PC-9 (cell line): ENCODE data around the gene TUSC2. TPM values are rescaled to one million over a fixed set of nuclear protein-coding genes. Genes with fewer than 3 reads are reported as not detected.

Source experiments
- BruUV-seq: library from RNA; stranded (reverse); fragments of 400-500 nt; replicated peaks from 2 replicates; lab custom pipeline; 2021; lab: Mats Ljungman, UMichigan
- CTCF ChIA-PET: fragments of 300-600 bp; sonication (Branson Sonifier 250); formaldehyde crosslinking; loops from one replicate; lab custom pipeline; 2022; ENCODE audit warnings: antibody characterized with exemption; lab: Charles Lee
- POLR2A ChIA-PET: fragments of 300-600 bp; sonication (Branson Sonifier 250); formaldehyde crosslinking; loops from one replicate; lab custom pipeline; 2022; ENCODE audit warnings: antibody characterized with exemption; ENCODE audit not compliant: unreplicated experiment; lab: Charles Lee
- DNase-seq, 2 experiments: peaks; one replicate each; pipeline versions ENCODE4 v3.0.0 to v3.0.0-alpha.2; 2015 to 2022; ENCODE audit warnings: mixed read lengths in 1 of 2
- H2AFZ ChIP-seq: fragments of 200-600 bp; sonication (generic); 2 replicates; pipeline ENCODE4 v1.8.1; 2017; ENCODE audit warnings: antibody characterized with exemption
- H3F3A ChIP-seq: fragments of 200-600 bp; sonication (generic); 2 replicates; pipeline ENCODE4 v1.8.1; 2017; ENCODE audit warnings: antibody characterized with exemption, mild to moderate bottlenecking, low read depth; ENCODE audit not compliant: insufficient read depth
- H3K27ac ChIP-seq: fragments of 200-600 bp; sonication (generic); 2 replicates; pipeline ENCODE4 v1.6.1; 2016; ENCODE audit warnings: mixed run types
- H3K27me3 ChIP-seq: fragments of 200-600 bp; sonication (generic); 2 replicates; pipeline ENCODE4 v1.6.1; 2016; ENCODE audit warnings: low read depth, mixed run types; ENCODE audit not compliant: insufficient read depth
- H3K36me3 ChIP-seq: fragments of 200-600 bp; sonication (generic); 2 replicates; pipeline ENCODE4 v1.6.1; 2016; ENCODE audit warnings: low read depth, mixed run types
- H3K4me1 ChIP-seq: fragments of 200-600 bp; sonication (generic); replicated peaks from 2 replicates; pipeline ENCODE4 v1.6.1; 2016; ENCODE audit warnings: mixed run types; ENCODE audit not compliant: insufficient read depth
- H3K4me2 ChIP-seq: fragments of 200-600 bp; sonication (generic); 2 replicates; pipeline ENCODE4 v1.6.1; 2017; ENCODE audit warnings: mixed run types
- H3K4me3 ChIP-seq: fragments of 200-600 bp; sonication (generic); 2 replicates; pipeline ENCODE4 v1.6.1; 2016; ENCODE audit warnings: mixed run types
- H3K79me2 ChIP-seq: fragments of 200-600 bp; sonication (generic); 2 replicates; pipeline ENCODE4 v1.6.1; 2017; ENCODE audit warnings: low read depth, mixed run types
- H3K9me2 ChIP-seq: fragments of 200-600 bp; sonication (generic); 2 replicates; pipeline ENCODE4 v1.8.1; 2017; ENCODE audit warnings: mild to moderate bottlenecking; ENCODE audit not compliant: insufficient read depth
- H3K9me3 ChIP-seq: fragments of 200-600 bp; sonication (generic); 2 replicates; pipeline ENCODE4 v1.8.1; 2016; ENCODE audit warnings: low read depth; ENCODE audit not compliant: insufficient read depth
- H4K20me1 ChIP-seq: fragments of 200-600 bp; sonication (generic); 2 replicates; pipeline ENCODE4 v1.8.1; 2017; ENCODE audit not compliant: insufficient read depth
- CTCF ChIP-seq: fragments of 200-600 bp; sonication (generic); conservative IDR thresholded peaks from 2 replicates; pipeline ENCODE4 v1.6.1; 2017; ENCODE audit warnings: mixed run types, antibody characterized with exemption, mild to moderate bottlenecking, moderate library complexity
- EZH2 ChIP-seq: fragments of 200-600 bp; sonication (generic); IDR thresholded peaks from 2 replicates; pipeline ENCODE4 v1.8.0; 2017; ENCODE audit warnings: antibody characterized with exemption, low read depth
- intact Hi-C: fragments of 100-400 bp; cut with micrococcal nuclease; formaldehyde crosslinking; loops from one replicate; pipeline ENCODE4 v1.10.0; 2022; ENCODE audit not compliant: unreplicated experiment
- total RNA-seq: library from RNA; stranded (reverse); gene quantifications from 2 replicates; pipeline ENCODE4 v1.2.3, GENCODE V29; 2021

TUSC2 gene
- total RNA-seq, 1 experiment from 2014 or later: 24.7 TPM

- no TSS peak for BruUV-seq
Measured at GRCh38 chr3:50276762-50277101, 51.3 kb downstream of the TUSC2 start.

GRCh38 chr3:50275996-50276761 is 51.8 kb downstream of the TUSC2 start:
- Histone ChIP-seq H3K9me3 (no peaks in the 10 kb centered on the region), H3K79me2 (peaks cover 4% of the 10 kb centered on the region), H4K20me1 (no peaks in the 10 kb centered on the region), H3K4me2 (no peak overlapping the region), H3K4me3 (no peak overlapping the region), H3F3A (peaks cover 11% of the 10 kb centered on the region; the same call in 1 of the 2 replicates), H3K36me3 (no peaks in the 10 kb centered on the region), H3K27me3 (no peaks in the 10 kb centered on the region), H3K4me1 (peaks cover 17% of the 10 kb centered on the region), H2AFZ (no peak overlapping the region), H3K27ac (no peak overlapping the region), H3K9me2 (no peaks in the 10 kb centered on the region)
- TF ChIP-seq CTCF: no peak
- intact Hi-C loops: no loop called here
- ChIA-PET CTCF (no interaction called here), POLR2A (interaction anchor here (0.8 kb wide), 1 partner anchor 48 kb away, joined by 5 read pairs; no protein-coding TSS in a partner anchor)
- no TSS peak for BruUV-seq
- DNase-seq: no peak

More at GRCh38 chr3:50276762-50277101, 51.3 kb downstream of the TUSC2 start:
- no peak overlapping the region for H3K4me2 ChIP-seq
- no peak overlapping the region for H3K4me3 ChIP-seq
- intact Hi-C loops: no loop called here
- H3K9me2 ChIP-seq: no peaks in the 10 kb centered on the region
- H3K79me2 ChIP-seq: no peaks in the 10 kb centered on the region
- no peak overlapping the region for H3K27ac ChIP-seq
- no peaks in the 10 kb centered on the region for H3K36me3 ChIP-seq
- peaks cover 6% of the 10 kb centered on the region; the same call in 1 of the 2 replicates for H3F3A ChIP-seq
- H3K4me1 ChIP-seq: peaks cover 11% of the 10 kb centered on the region
- no peak for TF ChIP-seq CTCF
- TF ChIP-seq EZH2: no peak
- H4K20me1 ChIP-seq: no peaks in the 10 kb centered on the region
- H2AFZ ChIP-seq: no peak overlapping the region
- DNase-seq: no peak
- H3K27me3 ChIP-seq: no peaks in the 10 kb centered on the region
- POLR2A ChIA-PET: interaction anchor here (0.8 kb wide), 1 partner anchor 48 kb away, joined by 5 read pairs; no protein-coding TSS in a partner anchor
- H3K9me3 ChIP-seq: no peaks in the 10 kb centered on the region
- CTCF ChIA-PET: interaction anchor here (0.5 kb wide), 1 partner anchor 88 kb away, joined by 3 read pairs; no protein-coding TSS in a partner anchor

DNA sequence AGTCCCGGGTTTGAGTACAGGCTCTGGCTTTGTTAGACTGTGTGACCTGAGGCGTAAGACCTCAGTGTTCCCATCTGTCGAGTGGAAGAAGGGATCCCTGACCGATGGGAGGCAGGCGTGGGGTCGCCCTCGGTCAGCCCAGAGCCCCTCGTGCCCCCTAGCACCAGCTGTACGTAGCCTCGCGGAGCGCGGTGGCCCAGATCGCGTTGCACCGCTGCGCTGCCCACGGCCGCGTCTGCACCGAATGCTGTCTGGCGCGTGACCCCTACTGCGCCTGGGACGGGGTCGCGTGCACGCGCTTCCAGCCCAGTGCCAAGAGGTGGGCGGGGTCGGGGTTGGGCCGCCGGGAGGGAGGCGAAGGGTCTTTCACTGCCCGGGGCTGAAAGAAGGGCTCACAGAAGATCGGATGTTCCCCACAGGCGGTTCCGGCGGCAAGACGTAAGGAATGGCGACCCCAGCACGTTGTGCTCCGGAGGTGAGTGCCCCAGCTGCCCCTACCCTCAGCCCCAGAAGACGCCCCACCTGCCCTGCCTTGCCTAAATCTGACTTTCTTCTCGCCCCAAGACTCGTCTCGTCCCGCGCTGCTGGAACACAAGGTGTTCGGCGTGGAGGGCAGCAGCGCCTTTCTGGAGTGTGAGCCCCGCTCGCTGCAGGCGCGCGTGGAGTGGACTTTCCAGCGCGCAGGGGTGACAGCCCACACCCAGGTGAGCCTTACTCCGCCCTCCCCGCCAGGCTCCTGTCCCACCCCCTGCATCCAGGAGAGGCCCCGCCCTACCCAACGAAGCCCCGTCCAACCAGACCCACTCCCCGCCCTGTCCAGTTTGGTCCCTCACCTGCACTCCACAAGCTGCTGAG is 52.7 kb downstream of the TUSC2 start:
- H3K27me3 ChIP-seq: no peaks in the 10 kb centered on the region
- ChIA-PET POLR2A (no interaction called here), CTCF (interaction anchor here (0.6 kb wide), 1 partner anchor 11 kb away, joined by 3 read pairs; no protein-coding TSS in a partner anchor)
- H3K9me2 ChIP-seq: no peaks in the 10 kb centered on the region
- no TSS peak for BruUV-seq
- TF ChIP-seq CTCF: no peak
- H4K20me1 ChIP-seq: no peaks in the 10 kb centered on the region
- no peak for DNase-seq
- no peak overlapping the region for H3K4me3 ChIP-seq
- intact Hi-C loops: no loop called here
- no peak overlapping the region for H3K4me2 ChIP-seq
- H3K27ac ChIP-seq: no peak overlapping the region
- no peaks in the 10 kb centered on the region for H3K36me3 ChIP-seq
- H2AFZ ChIP-seq: no peak overlapping the region
- peaks cover 25% of the 10 kb centered on the region for H3K4me1 ChIP-seq
- peaks cover 12% of the 10 kb centered on the region for H3K79me2 ChIP-seq
- H3K9me3 ChIP-seq: no peaks in the 10 kb centered on the region
- H3F3A ChIP-seq: peaks cover 13% of the 10 kb centered on the region; the same call in 1 of the 2 replicates

Other genes starting within 250 kb of the TUSC2 start
- gene RBM5, start 239.3 kb downstream of the TUSC2 start, total RNA-seq: 87.7 and 90.2 TPM in 2 replicates
- gene SEMA3F, start 172.9 kb downstream of the TUSC2 start, total RNA-seq: 34.0 and 49.1 TPM in 2 replicates
- gene GNAT1, start 136.6 kb downstream of the TUSC2 start, total RNA-seq: 0.48 TPM in 1 of 2 replicates, not detected in the other
- 0.33 and 0.37 TPM in 2 replicates for gene SLC38A3, start 123.0 kb downstream of the TUSC2 start, total RNA-seq
- gene GNAI2, start 92.0 kb downstream of the TUSC2 start, total RNA-seq: 156 and 201 TPM in 2 replicates
- 52.4 and 92.6 TPM in 2 replicates for gene SEMA3B, start 59.1 kb downstream of the TUSC2 start, total RNA-seq
- gene LSMEM2, start 49.1 kb downstream of the TUSC2 start, total RNA-seq: 0.35 and 0.55 TPM in 2 replicates
- gene IFRD2, start 35.8 kb downstream of the TUSC2 start, total RNA-seq: 93.1 and 118 TPM in 2 replicates
- 10.2 and 12.2 TPM in 2 replicates for gene HYAL3, start 28.8 kb downstream of the TUSC2 start, total RNA-seq
- gene NAA80, start 28.8 kb downstream of the TUSC2 start, total RNA-seq: 25.2 and 25.7 TPM in 2 replicates
- 1.3 and 1.9 TPM in 2 replicates for gene HYAL1, start 24.6 kb downstream of the TUSC2 start, total RNA-seq
- 29.6 and 41.6 TPM in 2 replicates for gene HYAL2, start 5.5 kb downstream of the TUSC2 start, total RNA-seq
- gene RASSF1, start 12.6 kb upstream of the TUSC2 start, total RNA-seq: 15.9 and 17.7 TPM in 2 replicates
- gene ZMYND10, start 17.5 kb upstream of the TUSC2 start, total RNA-seq: 4.4 and 8.7 TPM in 2 replicates
- 24.1 and 25.4 TPM in 2 replicates for gene NPRL2, start 22.6 kb upstream of the TUSC2 start, total RNA-seq
- gene CYB561D2, start 22.6 kb upstream of the TUSC2 start, total RNA-seq: 15.7 and 19.3 TPM in 2 replicates
- gene TMEM115, start 31.3 kb upstream of the TUSC2 start, total RNA-seq: 35.2 and 43.5 TPM in 2 replicates
- gene CACNA2D2, start 175.4 kb upstream of the TUSC2 start, total RNA-seq: not detected in 2 replicates
- gene C3orf18, start 239.5 kb upstream of the TUSC2 start, total RNA-seq: 7.4 and 7.5 TPM in 2 replicates
- 20.6 and 24.2 TPM in 2 replicates for gene HEMK1, start 241.3 kb upstream of the TUSC2 start, total RNA-seq